ENCODE measurements around the gene UNC45A. TPM values are rescaled to one million over a fixed set of nuclear protein-coding genes. Genes with fewer than 3 reads are reported as not detected.
A peak's percentile ranks its signal among the peaks of the same experiment; 100 is the strongest.

UNC45A gene
- total and polyA plus RNA-seq, 2 of the 13 experiments (the other 11 are each of a cell fraction or from before 2014, with no cell fraction given) = 33.8 to 39.7 TPM

- TF ChIP-seq HOXA3 (CRISPR knock-in tag; IDR thresholded peaks at IDR 0.05) = peak; percentile 71; the same call in 1 of the 2 replicates
- no peak for TF ChIP-seq ZNF326 (CRISPR knock-in tag; IDR thresholded peaks at IDR 0.05; ENCODE audit: borderline replicate concordance)
- no peak for TF ChIP-seq ZNF550 (CRISPR knock-in tag; IDR thresholded peaks at IDR 0.05; ENCODE audit: borderline replicate concordance)
- TF ChIP-seq NFKB2 (CRISPR knock-in tag; IDR thresholded peaks at IDR 0.05; ENCODE audit: borderline replicate concordance) = no peak
- no peak for TF ChIP-seq ISX (CRISPR knock-in tag; conservative IDR thresholded peaks at IDR 0.05)
- TF ChIP-seq KAT8 (CRISPR knock-in tag; IDR thresholded peaks at IDR 0.05) = peak; percentile 76; the same call in 1 of the 2 replicates
- peak; percentile 48; the same call in 1 of the 2 replicates for TF ChIP-seq FOXC1 (CRISPR knock-in tag; IDR thresholded peaks at IDR 0.05; ENCODE audit: borderline replicate concordance)
- TF ChIP-seq, protein P1, sequence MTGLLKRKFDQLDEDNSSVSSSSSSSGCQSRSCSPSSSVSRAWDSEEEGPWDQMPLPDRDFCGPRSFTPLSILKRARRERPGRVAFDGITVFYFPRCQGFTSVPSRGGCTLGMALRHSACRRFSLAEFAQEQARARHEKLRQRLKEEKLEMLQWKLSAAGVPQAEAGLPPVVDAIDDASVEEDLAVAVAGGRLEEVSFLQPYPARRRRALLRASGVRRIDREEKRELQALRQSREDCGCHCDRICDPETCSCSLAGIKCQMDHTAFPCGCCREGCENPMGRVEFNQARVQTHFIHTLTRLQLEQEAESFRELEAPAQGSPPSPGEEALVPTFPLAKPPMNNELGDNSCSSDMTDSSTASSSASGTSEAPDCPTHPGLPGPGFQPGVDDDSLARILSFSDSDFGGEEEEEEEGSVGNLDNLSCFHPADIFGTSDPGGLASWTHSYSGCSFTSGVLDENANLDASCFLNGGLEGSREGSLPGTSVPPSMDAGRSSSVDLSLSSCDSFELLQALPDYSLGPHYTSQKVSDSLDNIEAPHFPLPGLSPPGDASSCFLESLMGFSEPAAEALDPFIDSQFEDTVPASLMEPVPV (CRISPR knock-in tag; IDR thresholded peaks at IDR 0.05) = no peak
- TF ChIP-seq, protein P2, sequence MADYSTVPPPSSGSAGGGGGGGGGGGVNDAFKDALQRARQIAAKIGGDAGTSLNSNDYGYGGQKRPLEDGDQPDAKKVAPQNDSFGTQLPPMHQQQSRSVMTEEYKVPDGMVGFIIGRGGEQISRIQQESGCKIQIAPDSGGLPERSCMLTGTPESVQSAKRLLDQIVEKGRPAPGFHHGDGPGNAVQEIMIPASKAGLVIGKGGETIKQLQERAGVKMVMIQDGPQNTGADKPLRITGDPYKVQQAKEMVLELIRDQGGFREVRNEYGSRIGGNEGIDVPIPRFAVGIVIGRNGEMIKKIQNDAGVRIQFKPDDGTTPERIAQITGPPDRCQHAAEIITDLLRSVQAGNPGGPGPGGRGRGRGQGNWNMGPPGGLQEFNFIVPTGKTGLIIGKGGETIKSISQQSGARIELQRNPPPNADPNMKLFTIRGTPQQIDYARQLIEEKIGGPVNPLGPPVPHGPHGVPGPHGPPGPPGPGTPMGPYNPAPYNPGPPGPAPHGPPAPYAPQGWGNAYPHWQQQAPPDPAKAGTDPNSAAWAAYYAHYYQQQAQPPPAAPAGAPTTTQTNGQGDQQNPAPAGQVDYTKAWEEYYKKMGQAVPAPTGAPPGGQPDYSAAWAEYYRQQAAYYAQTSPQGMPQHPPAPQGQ (CRISPR knock-in tag; IDR thresholded peaks at IDR 0.05; ENCODE audit: borderline replicate concordance) = no peak
- TF ChIP-seq PHF8 (CRISPR knock-in tag; IDR thresholded peaks at IDR 0.05) = peak; percentile 78
- no peak for TF ChIP-seq ZNF773 (CRISPR knock-in tag; IDR thresholded peaks at IDR 0.05; ENCODE audit: borderline replicate concordance)
- TF ChIP-seq KDM2A (CRISPR knock-in tag; IDR thresholded peaks at IDR 0.05; ENCODE audit: borderline replicate concordance, low read depth) = peak; percentile 76; the same call in 1 of the 2 replicates
- 0 out of 2 replicates have a peak, but pooled peaks have one; percentile 49 for TF ChIP-seq ZNF563 (CRISPR knock-in tag; IDR thresholded peaks at IDR 0.05)
- TF ChIP-seq ZBTB8A (CRISPR knock-in tag; IDR thresholded peaks at IDR 0.05; ENCODE audit: borderline replicate concordance, low read depth) = no peak
- TF ChIP-seq ZNF766 (CRISPR knock-in tag; IDR thresholded peaks at IDR 0.05; ENCODE audit: borderline replicate concordance) = no peak
- no peak for TF ChIP-seq RNF2 (conservative IDR thresholded peaks at IDR 0.05; ENCODE audit: low read depth)
- TF ChIP-seq ATAD3A (CRISPR knock-in tag; IDR thresholded peaks at IDR 0.05) = no peak
- TF ChIP-seq ZNF691 (CRISPR knock-in tag; IDR thresholded peaks at IDR 0.05; ENCODE audit: borderline replicate concordance, low read depth) = no peak
- TF ChIP-seq ZSCAN22 (CRISPR knock-in tag; IDR thresholded peaks at IDR 0.05) = no peak
- TF ChIP-seq SPEN (CRISPR knock-in tag; IDR thresholded peaks at IDR 0.05; ENCODE audit: low read depth) = peak; percentile 75; the same call in 1 of the 2 replicates
- peak; percentile 64; the same call in 1 of the 2 replicates for TF ChIP-seq SIN3A (IDR thresholded peaks at IDR 0.05; ENCODE audit: borderline replicate concordance, low read depth, low read length)
- TF ChIP-seq ZNF281 (CRISPR knock-in tag; IDR thresholded peaks at IDR 0.05; ENCODE audit: borderline replicate concordance) = peak; percentile 45; the same call in 1 of the 2 replicates
Observed at GRCh38 chr15:90893175-90894090, 41.7 kb upstream of the UNC45A start (continued).

Data from HepG2 (cell line).